ENCODE measurements around the gene M1AP. TPM values are rescaled to one million over a fixed set of nuclear protein-coding genes. Genes with fewer than 3 reads are reported as not detected.

Gene M1AP
- total and polyA plus RNA-seq, 9 of the 15 experiments (the other 6 are each of a cell fraction or from before 2014, with no cell fraction given): 0.06 to 0.33 (median 0.11) TPM; not detected in 4

GRCh38 chr2:74548900-74549826 is 99.0 kb downstream of the M1AP start:
- H3K9me3 ChIP-seq (replicated peaks; ENCODE audit: control insufficient read depth, insufficient read depth, low read depth, low read length): no peaks in the 10 kb centered on the region
- 38% methylated on average over 64 of the region's 85 CpGs for WGBS (ENCODE audit: insufficient coverage, low coverage, missing lambda C conversion rate)
- H3K9me1 ChIP-seq (ENCODE audit: control insufficient read depth, insufficient read depth, low read length): no peaks in the 10 kb centered on the region
- H3K79me2 ChIP-seq (ENCODE audit: control insufficient read depth, insufficient read depth, low read length): peaks cover 1% of the 10 kb centered on the region; the same call in 1 of the 3 replicates
- in situ Hi-C loops (cut with MboI) (no loop called here), intact Hi-C loops (cut with micrococcal nuclease) (no loop called here)
- BruUV-seq (replicated peaks): TSS peak; percentile 80
- H3K27ac ChIP-seq (ENCODE audit: extremely low read depth, low read depth, low read length): peak overlapping the region; percentile 63
- no peaks in the 10 kb centered on the region for H4K20me1 ChIP-seq (replicated peaks; ENCODE audit: control insufficient read depth, insufficient read depth, low read length)
- H3K36me3 ChIP-seq (ENCODE audit: control insufficient read depth, insufficient read depth, low read length): no peaks in the 10 kb centered on the region
- H3K4me3 ChIP-seq: peak overlapping the region; percentile 46
- H3K9ac ChIP-seq (ENCODE audit: insufficient read depth in 1 of 2, low read depth in 2 of 2, low read length in 2 of 2): peak overlapping the region; percentile 65 to 93
- H3K27me3 ChIP-seq (ENCODE audit: control insufficient read depth in 2 of 2, insufficient read depth in 2 of 2, low read length in 2 of 2): no peaks in the 10 kb centered on the region
- ChIA-PET CTCF (ENCODE audit: low intra/inter-chr PET ratio) (no interaction called here), POLR2A (interaction anchor here (1.2 kb wide), 1 partner anchor 18 kb away, joined by 3 read pairs; no protein-coding TSS in a partner anchor)
- peak; percentile 84 to 91 (median 89) for DNase-seq (ENCODE audit: extremely low read depth in 1 of 4, low spot score in 3 of 4)
- H2AFZ ChIP-seq (ENCODE audit: low read depth, low read length): peak overlapping the region; percentile 81
- peak; percentile 49 for FAIRE-seq
- H3K4me2 ChIP-seq (ENCODE audit: insufficient read depth, low read length): peak overlapping the region; percentile 77
- ATAC-seq: peak; percentile 94
- H3K4me1 ChIP-seq (replicated peaks in 1 of 2; ENCODE audit: control insufficient read depth in 2 of 2, insufficient read depth in 2 of 2, low read length in 2 of 2): peaks cover 26 to 48% of the 10 kb centered on the region in 2 experiments
- TF ChIP-seq ZNF121 (CRISPR knock-in tag; conservative IDR thresholded peaks at IDR 0.05): no peak
- TF ChIP-seq LARP7 (IDR thresholded peaks at IDR 0.05): no peak
- no peak for TF ChIP-seq ZNF512 (tag; IDR thresholded peaks at IDR 0.05)
- no peak for TF ChIP-seq MEIS2 (IDR thresholded peaks at IDR 0.05; ENCODE audit: partially characterized antibody)
- no peak for TF ChIP-seq BCOR (IDR thresholded peaks at IDR 0.05)
- no peak for TF ChIP-seq ZNF318 (IDR thresholded peaks at IDR 0.05; ENCODE audit: borderline replicate concordance in 1 of 2, low read depth in 1 of 2)
- TF ChIP-seq CXXC5 (CRISPR knock-in tag; IDR thresholded peaks at IDR 0.05): peak; percentile 91
- no peak for TF ChIP-seq ZNF232 (CRISPR knock-in tag; IDR thresholded peaks at IDR 0.05)
